ENCODE data around the gene TNKS2.

Gene TNKS2

GRCh38 chr10:91896212-91896756, 98.1 kb downstream of the TNKS2 start:
- Histone ChIP-seq H3K23ac (ENCODE audit: low read length in 2 of 2) (no peak overlapping the region), H3K27me3 (ENCODE audit: control insufficient read depth in 1 of 2, insufficient read depth in 1 of 2, low read length in 2 of 2) (no peaks in the 10 kb centered on the region), H3K18ac (ENCODE audit: low read depth in 1 of 2, low read length in 2 of 2) (no peak overlapping the region), H2BK5ac (ENCODE audit: low read depth, low read length, poor library complexity, severe bottlenecking) (no peak overlapping the region), H3K27ac (ENCODE audit: low read length, poor library complexity, severe bottlenecking) (no peak overlapping the region), H3K9me3 (ENCODE audit: control insufficient read depth, low read length) (no peaks in the 10 kb centered on the region), H3K14ac (ENCODE audit: low read length in 2 of 2) (no peak overlapping the region), H2BK120ac (ENCODE audit: low read depth, low read length) (no peak overlapping the region), H4K8ac (ENCODE audit: low read length) (no peak overlapping the region), H3K4ac (ENCODE audit: low read depth in 1 of 2, low read length in 2 of 2) (no peak overlapping the region), H2BK12ac (ENCODE audit: low read length in 2 of 2) (no peak overlapping the region), H3K4me1 (ENCODE audit: control insufficient read depth, insufficient read depth, low read depth, low read length) (peaks cover 2% of the 10 kb centered on the region), H3K36me3 (ENCODE audit: control insufficient read depth in 1 of 2, insufficient read depth in 2 of 2, low read depth in 1 of 2, low read length in 2 of 2) (no peaks in the 10 kb centered on the region), H3K79me1 (replicated peaks; ENCODE audit: low read length, poor library complexity, severe bottlenecking) (no peaks in the 10 kb centered on the region), H3K4me2 (ENCODE audit: low read length, poor library complexity, severe bottlenecking) (no peak overlapping the region), H4K91ac (ENCODE audit: low read length) (no peak overlapping the region), H2AFZ (ENCODE audit: low read depth, low read length) (no peak overlapping the region), H2AK5ac (ENCODE audit: low read length, severe bottlenecking) (no peak overlapping the region), H2BK15ac (ENCODE audit: low read depth, poor library complexity, severe bottlenecking) (no peak overlapping the region), H3K4me3 (ENCODE audit: insufficient read depth in 1 of 2, low read depth in 1 of 2, low read length in 2 of 2) (no peak overlapping the region), H3K9ac (ENCODE audit: low read length) (no peak overlapping the region)
- no peak for DNase-seq
- WGBS: 98% methylated on average over 3 of the region's 3 CpGs

- Histone ChIP-seq H3K14ac (ENCODE audit: low read length in 2 of 2) (no peak overlapping the region), H2BK12ac (ENCODE audit: low read length in 2 of 2) (no peak overlapping the region), H3K4me1 (ENCODE audit: control insufficient read depth, insufficient read depth, low read depth, low read length) (no peaks in the 10 kb centered on the region), H3K79me1 (replicated peaks; ENCODE audit: low read length, poor library complexity, severe bottlenecking) (no peaks in the 10 kb centered on the region), H2AFZ (ENCODE audit: low read depth, low read length) (no peak overlapping the region), H3K9me3 (ENCODE audit: control insufficient read depth, low read length) (no peaks in the 10 kb centered on the region), H3K23ac (ENCODE audit: low read length in 2 of 2) (no peak overlapping the region), H3K18ac (ENCODE audit: low read depth in 1 of 2, low read length in 2 of 2) (no peak overlapping the region), H2AK5ac (ENCODE audit: low read length, severe bottlenecking) (no peak overlapping the region), H2BK5ac (ENCODE audit: low read depth, low read length, poor library complexity, severe bottlenecking) (no peak overlapping the region), H3K9ac (ENCODE audit: low read length) (no peak overlapping the region), H4K91ac (ENCODE audit: low read length) (no peak overlapping the region), H3K27ac (ENCODE audit: low read length, poor library complexity, severe bottlenecking) (no peak overlapping the region), H3K36me3 (ENCODE audit: control insufficient read depth in 1 of 2, insufficient read depth in 2 of 2, low read depth in 1 of 2, low read length in 2 of 2) (no peaks in the 10 kb centered on the region), H3K27me3 (ENCODE audit: control insufficient read depth in 1 of 2, insufficient read depth in 1 of 2, low read length in 2 of 2) (no peaks in the 10 kb centered on the region), H3K4me3 (ENCODE audit: insufficient read depth in 1 of 2, low read depth in 1 of 2, low read length in 2 of 2) (no peak overlapping the region), H4K8ac (ENCODE audit: low read length) (no peak overlapping the region), H2BK120ac (ENCODE audit: low read depth, low read length) (no peak overlapping the region), H3K4me2 (ENCODE audit: low read length, poor library complexity, severe bottlenecking) (no peak overlapping the region), H3K4ac (ENCODE audit: low read depth in 1 of 2, low read length in 2 of 2) (no peak overlapping the region), H2BK15ac (ENCODE audit: low read depth, poor library complexity, severe bottlenecking) (no peak overlapping the region)
- 78% methylated on average over 8 of the region's 8 CpGs for WGBS
- DNase-seq: no peak
Observed at GRCh38 chr10:91897421-91897820, 99.2 kb downstream of the TNKS2 start.

DNA sequence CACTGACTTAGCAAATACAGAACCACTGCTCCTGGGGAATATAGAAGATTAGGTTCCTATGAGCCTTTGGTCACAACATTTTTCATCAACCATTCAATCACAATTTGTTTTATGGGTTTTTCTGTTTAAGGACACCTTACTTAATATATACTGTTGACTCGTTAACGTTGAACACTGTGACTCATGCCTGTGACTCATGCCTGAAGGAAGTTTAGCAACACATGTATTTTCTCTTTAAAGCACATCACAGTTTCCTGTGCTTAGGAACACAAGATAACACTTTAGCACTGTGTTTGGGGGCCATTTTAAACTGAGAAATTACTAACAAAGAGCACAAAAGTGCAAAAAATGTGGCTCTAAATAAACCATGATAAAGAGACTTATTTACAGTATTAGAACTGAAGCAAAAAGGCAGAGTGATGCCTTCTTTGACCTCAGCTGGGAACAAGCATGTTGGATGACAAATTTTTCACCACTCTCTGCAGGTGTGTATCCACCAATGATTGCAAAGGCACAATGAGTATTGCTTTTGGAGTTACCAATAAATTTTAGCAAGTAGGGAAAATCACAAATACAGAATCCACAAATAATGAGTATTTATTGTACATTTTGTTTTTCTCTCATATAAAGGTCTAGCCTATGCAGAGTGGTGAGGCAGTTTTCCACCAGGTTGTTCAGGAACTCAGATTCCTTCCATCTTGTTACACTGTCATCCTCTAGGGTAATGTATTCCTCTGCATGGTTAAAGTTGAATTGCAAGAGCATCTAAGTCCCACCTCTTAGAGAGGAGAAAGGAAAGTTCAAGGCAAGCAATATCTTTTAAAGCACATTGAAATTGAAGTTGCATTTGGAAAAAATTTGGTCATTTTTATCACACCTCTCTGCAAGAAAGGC, 103.8 kb downstream of the TNKS2 start:
- H3K27ac ChIP-seq (ENCODE audit: low read length, poor library complexity, severe bottlenecking): peak overlapping the region; percentile 74
- H2BK12ac ChIP-seq (ENCODE audit: low read length in 2 of 2): no peak overlapping the region
- no peak overlapping the region for H4K8ac ChIP-seq (ENCODE audit: low read length)
- H3K9me3 ChIP-seq (ENCODE audit: control insufficient read depth, low read length): no peaks in the 10 kb centered on the region
- H3K27me3 ChIP-seq (ENCODE audit: control insufficient read depth in 1 of 2, insufficient read depth in 1 of 2, low read length in 2 of 2): no peaks in the 10 kb centered on the region
- H3K79me1 ChIP-seq (replicated peaks; ENCODE audit: low read length, poor library complexity, severe bottlenecking): no peaks in the 10 kb centered on the region
- H3K4ac ChIP-seq (ENCODE audit: low read depth in 1 of 2, low read length in 2 of 2): peak overlapping the region in 1 of 2 experiments; percentile 82
- H2BK15ac ChIP-seq (ENCODE audit: low read depth, poor library complexity, severe bottlenecking): no peak overlapping the region
- H3K9ac ChIP-seq (ENCODE audit: low read length): peak overlapping the region; percentile 65
- H2AK5ac ChIP-seq (ENCODE audit: low read length, severe bottlenecking): no peak overlapping the region
- peak; percentile 96 for DNase-seq
- H2BK120ac ChIP-seq (ENCODE audit: low read depth, low read length): no peak overlapping the region
- peak overlapping the region; percentile 27 for H4K91ac ChIP-seq (ENCODE audit: low read length)
- H3K4me2 ChIP-seq (ENCODE audit: low read length, poor library complexity, severe bottlenecking): no peak overlapping the region
- peaks cover 3% of the 10 kb centered on the region for H3K4me1 ChIP-seq (ENCODE audit: control insufficient read depth, insufficient read depth, low read depth, low read length)
- no peak overlapping the region for H3K23ac ChIP-seq (ENCODE audit: low read length in 2 of 2)
- H3K4me3 ChIP-seq (ENCODE audit: insufficient read depth in 1 of 2, low read depth in 1 of 2, low read length in 2 of 2): no peak overlapping the region
- 0% methylated on average over 2 of the region's 2 CpGs for WGBS
- H3K18ac ChIP-seq (ENCODE audit: low read depth in 1 of 2, low read length in 2 of 2): peak overlapping the region in 1 of 2 experiments; percentile 43
- H2AFZ ChIP-seq (ENCODE audit: low read depth, low read length): no peak overlapping the region
- H3K36me3 ChIP-seq (ENCODE audit: control insufficient read depth in 1 of 2, insufficient read depth in 2 of 2, low read depth in 1 of 2, low read length in 2 of 2): no peaks in the 10 kb centered on the region
- no peak overlapping the region for H3K14ac ChIP-seq (ENCODE audit: low read length in 2 of 2)
- H2BK5ac ChIP-seq (ENCODE audit: low read depth, low read length, poor library complexity, severe bottlenecking): no peak overlapping the region

DNA sequence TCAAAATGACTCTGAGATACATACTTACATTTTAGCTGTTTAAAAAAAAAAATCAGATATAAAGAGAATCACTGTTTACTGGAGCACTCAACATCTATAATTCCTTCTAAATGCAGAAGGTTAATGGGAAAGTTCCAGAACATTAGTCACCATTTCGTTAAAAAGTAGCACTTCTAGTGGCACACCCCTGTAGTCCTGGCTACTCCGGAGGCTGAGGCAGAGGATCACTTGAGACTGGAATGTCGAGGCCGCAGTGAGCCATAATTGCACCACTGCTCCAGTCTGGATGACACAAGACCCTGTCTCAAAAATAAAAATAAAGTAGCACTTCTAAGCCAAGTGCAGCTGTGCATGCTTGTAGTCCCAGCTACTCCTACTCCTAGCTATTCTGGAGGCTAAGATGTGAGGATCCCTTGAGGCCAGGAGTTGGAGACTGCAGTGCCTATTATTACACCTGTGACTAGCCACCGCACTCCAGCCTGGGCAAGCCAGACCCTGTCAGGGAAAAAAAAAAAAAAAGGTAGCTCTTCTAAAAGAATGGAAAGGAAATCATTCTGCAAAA, 108.9 kb downstream of the TNKS2 start:
- peak; percentile 87 for DNase-seq
- H3K4me3 ChIP-seq (ENCODE audit: insufficient read depth in 1 of 2, low read depth in 1 of 2, low read length in 2 of 2): peak overlapping the region in 1 of 2 experiments; percentile 81
- peak overlapping the region; percentile 59 for H3K9ac ChIP-seq (ENCODE audit: low read length)
- no peak overlapping the region for H2BK15ac ChIP-seq (ENCODE audit: low read depth, poor library complexity, severe bottlenecking)
- H3K79me1 ChIP-seq (replicated peaks; ENCODE audit: low read length, poor library complexity, severe bottlenecking): peaks cover 7% of the 10 kb centered on the region
- H3K36me3 ChIP-seq (ENCODE audit: control insufficient read depth in 1 of 2, insufficient read depth in 2 of 2, low read depth in 1 of 2, low read length in 2 of 2): no peaks in the 10 kb centered on the region
- H2AFZ ChIP-seq (ENCODE audit: low read depth, low read length): no peak overlapping the region
- H3K18ac ChIP-seq (ENCODE audit: low read depth in 1 of 2, low read length in 2 of 2): no peak overlapping the region
- 61% methylated on average over 5 of the region's 5 CpGs for WGBS
- no peak overlapping the region for H4K91ac ChIP-seq (ENCODE audit: low read length)
- no peak overlapping the region for H3K14ac ChIP-seq (ENCODE audit: low read length in 2 of 2)
- H2BK120ac ChIP-seq (ENCODE audit: low read depth, low read length): no peak overlapping the region
- H2BK12ac ChIP-seq (ENCODE audit: low read length in 2 of 2): no peak overlapping the region
- no peaks in the 10 kb centered on the region for H3K9me3 ChIP-seq (ENCODE audit: control insufficient read depth, low read length)
- H3K27me3 ChIP-seq (ENCODE audit: control insufficient read depth in 1 of 2, insufficient read depth in 1 of 2, low read length in 2 of 2): no peaks in the 10 kb centered on the region
- H3K27ac ChIP-seq (ENCODE audit: low read length, poor library complexity, severe bottlenecking): no peak overlapping the region
- H2AK5ac ChIP-seq (ENCODE audit: low read length, severe bottlenecking): no peak overlapping the region
- no peak overlapping the region for H4K8ac ChIP-seq (ENCODE audit: low read length)
- H3K4me2 ChIP-seq (ENCODE audit: low read length, poor library complexity, severe bottlenecking): peak overlapping the region; percentile 98
- peak overlapping the region in 1 of 2 experiments; percentile 7 for H3K4ac ChIP-seq (ENCODE audit: low read depth in 1 of 2, low read length in 2 of 2)
- peaks cover 10% of the 10 kb centered on the region for H3K4me1 ChIP-seq (ENCODE audit: control insufficient read depth, insufficient read depth, low read depth, low read length)
- H3K23ac ChIP-seq (ENCODE audit: low read length in 2 of 2): no peak overlapping the region
- no peak overlapping the region for H2BK5ac ChIP-seq (ENCODE audit: low read depth, low read length, poor library complexity, severe bottlenecking)

Measured in mesenchymal stem cell (in vitro differentiated cells and primary cell).